ENCODE measurements around the gene PGGHG. TPM values are rescaled to one million over a fixed set of nuclear protein-coding genes. Genes with fewer than 3 reads are reported as not detected.
"Not testable (repeated sequence)": the region's sequence is repeated elsewhere in the genome, so short reads cannot be mapped to it uniquely, and the experiment has no call there.

Gene PGGHG
- total and polyA plus RNA-seq, 8 donors, result 8.9 to 4,700 (median 357) TPM

GRCh38 chr11:324156-324555 is 35.2 kb downstream of the PGGHG start:
- H3K27ac ChIP-seq, result no peak overlapping the region
- H3K4me1 ChIP-seq, result peaks cover 0 to 15% (median 7%) of the 10 kb centered on the region in 3 donors
- TF ChIP-seq CTCF (IDR thresholded peaks at IDR 0.05), result no peak
- H3K36me3 ChIP-seq, result no peaks in the 10 kb centered on the region
- no peak for DNase-seq
- no peak overlapping the region for H3K4me3 ChIP-seq
- FAIRE-seq, result no peak
- intact Hi-C loops (cut with DNase I), result no loop called here
- H3K27me3 ChIP-seq, result no peaks in the 10 kb centered on the region
- ATAC-seq, result no peak
- no peaks in the 10 kb centered on the region for H3K9me3 ChIP-seq
- 67 to 70% methylated on average over 11 of the region's 11 CpGs for WGBS, 2 donors

GRCh38 chr11:324593-325517 is 35.9 kb downstream of the PGGHG start:
- not testable (repeated sequence) for H3K4me3 ChIP-seq
- H3K27ac ChIP-seq, result peak overlapping the region in 1 of 4 donors; percentile 33

GRCh38 chr11:325796-326591 is 37.1 kb downstream of the PGGHG start:
- 70 to 80% methylated on average over 30 of the region's 30 CpGs for WGBS, 2 donors
- no peaks in the 10 kb centered on the region for H3K27me3 ChIP-seq
- no peaks in the 10 kb centered on the region for H3K36me3 ChIP-seq
- H3K9me3 ChIP-seq, result no peaks in the 10 kb centered on the region
- no peak overlapping the region for H3K4me3 ChIP-seq
- TF ChIP-seq CTCF (IDR thresholded peaks at IDR 0.05), result no peak
- no peak for ATAC-seq
- intact Hi-C loops (cut with DNase I), result no loop called here
- peak overlapping the region in 3 of 4 donors; percentile 62 to 80 (median 79) for H3K27ac ChIP-seq
- H3K4me1 ChIP-seq, result peaks cover 0 to 15% (median 7%) of the 10 kb centered on the region in 3 donors
- DNase-seq, result no peak
- FAIRE-seq, result no peak

More at GRCh38 chr11:324593-325517, 35.9 kb downstream of the PGGHG start:
- FAIRE-seq; intact Hi-C loops (cut with DNase I); H3K9me3 ChIP-seq; ATAC-seq; DNase-seq; H3K27me3 ChIP-seq; H3K36me3 ChIP-seq: not testable (repeated sequence)
- WGBS, 2 donors, result 54 to 63% methylated on average over 27 to 28 of the region's 34 CpGs
- peaks cover 0 to 15% (median 7%) of the 10 kb centered on the region in 3 donors for H3K4me1 ChIP-seq

DNA sequence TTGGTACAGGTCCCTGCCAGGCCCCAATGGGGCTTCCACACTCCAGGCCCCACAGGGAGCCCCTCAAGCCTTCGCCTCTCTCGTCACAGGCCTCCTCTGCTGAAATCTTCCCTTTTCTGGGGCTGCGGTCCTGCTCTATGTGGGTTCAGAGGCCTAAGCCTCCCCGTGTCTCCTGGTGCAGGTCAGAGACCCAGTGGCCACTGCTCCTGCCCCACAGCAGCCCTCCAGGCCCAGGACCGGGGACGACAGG is 37.6 kb downstream of the PGGHG start:
- Histone ChIP-seq H3K27ac (peak overlapping the region; percentile 13 to 80 (median 70)), H3K36me3 (no peaks in the 10 kb centered on the region), H3K4me3 (no peak overlapping the region), H3K9me3 (no peaks in the 10 kb centered on the region), H3K27me3 (no peaks in the 10 kb centered on the region), H3K4me1 (peaks cover 0 to 15% (median 7%) of the 10 kb centered on the region in 3 donors)
- 72 to 79% methylated on average over 6 of the region's 6 CpGs for WGBS, 2 donors
- DNase-seq (no peak), FAIRE-seq (no peak), ATAC-seq (peak in 2 of 4 donors; percentile 8 to 17)
- intact Hi-C loops (cut with DNase I), result no loop called here
- no peak for TF ChIP-seq CTCF (IDR thresholded peaks at IDR 0.05)

DNA sequence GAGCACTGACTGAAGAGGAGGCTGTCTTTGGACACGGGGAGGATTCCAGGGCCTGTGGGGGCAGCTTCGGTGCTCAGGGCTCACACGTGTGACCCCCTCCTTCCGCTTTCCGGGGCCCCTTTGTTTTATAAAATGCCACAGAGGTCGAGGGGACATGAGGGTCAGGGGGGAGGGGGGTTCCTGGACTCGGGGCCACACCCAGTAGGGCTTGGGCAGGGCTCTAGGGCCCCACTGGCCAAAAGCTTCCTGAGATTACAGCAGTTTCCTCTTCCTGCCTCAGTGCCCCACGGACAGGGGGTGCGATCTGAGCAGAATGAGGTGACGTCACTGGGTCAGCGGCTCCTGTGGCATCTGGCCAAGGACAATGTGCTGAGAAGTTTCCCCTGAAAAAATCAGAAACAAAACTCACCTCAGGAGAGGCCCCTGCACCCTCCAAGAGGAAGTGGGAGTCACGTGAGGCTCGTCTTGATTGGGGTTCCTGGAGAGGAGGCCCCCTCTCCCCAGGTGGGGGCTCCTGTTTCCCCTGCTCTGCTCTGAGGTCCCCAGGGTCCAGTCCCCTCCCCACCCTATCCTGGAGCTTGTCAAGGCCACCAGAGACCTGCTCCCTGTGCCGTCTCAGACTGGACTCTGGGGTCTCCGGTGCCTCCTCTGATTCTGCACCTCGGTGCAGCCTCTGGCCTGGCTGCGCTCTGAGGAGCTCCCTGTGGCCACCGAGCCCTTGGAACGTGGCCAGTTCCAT is 38.1 kb downstream of the PGGHG start:
- Histone ChIP-seq H3K4me1 (peaks cover 0 to 15% (median 7%) of the 10 kb centered on the region in 3 donors), H3K27me3 (no peaks in the 10 kb centered on the region), H3K9me3 (no peaks in the 10 kb centered on the region), H3K4me3 (no peak overlapping the region), H3K27ac (peak overlapping the region; percentile 31 to 80 (median 70)), H3K36me3 (no peaks in the 10 kb centered on the region)
- 29 to 31% methylated on average over 19 of the region's 19 CpGs for WGBS, 2 donors
- DNase-seq (peak in 5 of 6 donors; percentile 58 to 81 (median 70)), ATAC-seq (peak; percentile 54 to 80 (median 72)), FAIRE-seq (no peak)
- intact Hi-C loops (cut with DNase I), result no loop called here
- TF ChIP-seq CTCF (IDR thresholded peaks at IDR 0.05), result no peak
